H9 (cell line): Measurements from ENCODE around the gene ACOX3. TPM values are rescaled to one million over a fixed set of nuclear protein-coding genes. Genes with fewer than 3 reads are reported as not detected.

Experiments used
- DNase-seq: peaks from one replicate; pipeline ENCODE4 v3.0.0-alpha.2; 2017
- H2AFZ ChIP-seq: one replicate; pipeline ENCODE4 v1.6.1; 2013; ENCODE audit warnings: mild to moderate bottlenecking, low read length, control low read depth, moderate library complexity
- H2AK5ac ChIP-seq: 2 replicates; pipeline ENCODE4 v1.6.1; 2013; ENCODE audit warnings: low read length, control low read depth, mixed read lengths; ENCODE audit not compliant: insufficient read length
- H2BK120ac ChIP-seq: one replicate; pipeline ENCODE4 v1.6.1; 2013; ENCODE audit warnings: low read depth, mild to moderate bottlenecking, low read length, control low read depth, inconsistent platforms; ENCODE audit not compliant: poor library complexity, severe bottlenecking
- H2BK12ac ChIP-seq: 2 replicates; pipeline ENCODE4 v1.6.1; 2013; ENCODE audit warnings: low read length, control low read depth, mixed read lengths, low read depth; ENCODE audit not compliant: insufficient read length
- H2BK15ac ChIP-seq: 2 replicates; pipeline ENCODE4 v1.6.1; 2013; ENCODE audit warnings: low read depth, low read length, control low read depth
- H2BK20ac ChIP-seq: one replicate; pipeline ENCODE4 v1.6.1; 2013; ENCODE audit warnings: low read depth, mild to moderate bottlenecking, low read length, control low read depth, inconsistent platforms; ENCODE audit not compliant: poor library complexity, severe bottlenecking
- H2BK5ac ChIP-seq: 2 replicates; pipeline ENCODE4 v1.6.1; 2013; ENCODE audit warnings: low read length, control low read depth, mixed read lengths; ENCODE audit not compliant: insufficient read length
- H3K14ac ChIP-seq: 2 replicates; pipeline ENCODE4 v1.6.1; 2013; ENCODE audit warnings: low read length, control low read depth; ENCODE audit not compliant: insufficient read depth
- H3K18ac ChIP-seq: 2 replicates; pipeline ENCODE4 v1.6.1; 2013; ENCODE audit warnings: low read depth, mild to moderate bottlenecking, mixed read lengths, low read length, control low read depth; ENCODE audit not compliant: insufficient read length
- H3K23ac ChIP-seq: 2 replicates; pipeline ENCODE4 v1.6.1; 2013; ENCODE audit warnings: low read length, control low read depth, mixed read lengths, low read depth; ENCODE audit not compliant: insufficient read length
- H3K23me2 ChIP-seq: 2 replicates; pipeline ENCODE4 v1.6.1; 2013; ENCODE audit warnings: low read depth, mild to moderate bottlenecking, mixed read lengths, low read length, control low read depth; ENCODE audit not compliant: insufficient read length, poor library complexity, severe bottlenecking
- H3K27ac ChIP-seq: 2 replicates; pipeline ENCODE4 v1.5.1; 2013; ENCODE audit warnings: low read length, control low read depth, mixed read lengths, low read depth; ENCODE audit not compliant: insufficient read length
- H3K27me3 ChIP-seq: 2 replicates; pipeline ENCODE4 v1.6.1; 2013; ENCODE audit warnings: low read length, control low read depth, inconsistent platforms; ENCODE audit not compliant: insufficient read depth
- H3K4ac ChIP-seq: 2 replicates; pipeline ENCODE4 v1.6.1; 2013; ENCODE audit warnings: low read depth, mild to moderate bottlenecking, control low read depth, inconsistent platforms, low read length, moderate library complexity
- H3K4me1 ChIP-seq: 2 replicates; pipeline ENCODE4 v1.6.1; 2013; ENCODE audit warnings: low read length, control low read depth, inconsistent platforms; ENCODE audit not compliant: insufficient read depth
- H3K4me2 ChIP-seq: 2 replicates; pipeline ENCODE4 v1.6.1; 2013; ENCODE audit warnings: low read length, control low read depth, mixed read lengths; ENCODE audit not compliant: insufficient read length, insufficient read depth
- H3K56ac ChIP-seq: 2 replicates; pipeline ENCODE4 v1.6.1; 2013; ENCODE audit warnings: low read depth, mild to moderate bottlenecking, mixed read lengths, low read length, control low read depth; ENCODE audit not compliant: insufficient read length
- H3K79me1 ChIP-seq: 2 replicates; pipeline ENCODE4 v1.6.1; 2013; ENCODE audit warnings: low read depth, mild to moderate bottlenecking, moderate library complexity, low read length, control low read depth, inconsistent platforms; ENCODE audit not compliant: insufficient read depth, poor library complexity, severe bottlenecking
- H3K79me2 ChIP-seq: 2 replicates; pipeline ENCODE4 v1.6.1; 2013; ENCODE audit warnings: low read length, control low read depth, inconsistent platforms; ENCODE audit not compliant: insufficient read depth
- H3K9ac ChIP-seq: 2 replicates; pipeline ENCODE4 v1.6.1; 2013; ENCODE audit warnings: low read length, control low read depth, mixed read lengths; ENCODE audit not compliant: insufficient read length; ENCODE audit errors: extremely low read depth
- H3K9me3 ChIP-seq: one replicate; pipeline ENCODE4 v1.6.1; 2013; ENCODE audit warnings: low read depth, low read length, inconsistent platforms; ENCODE audit not compliant: control insufficient read depth
- H3T11ph ChIP-seq: one replicate; pipeline ENCODE4 v1.6.1; 2013; ENCODE audit warnings: mild to moderate bottlenecking, low read length, control low read depth, inconsistent platforms
- H4K20me1 ChIP-seq: one replicate; pipeline ENCODE4 v1.6.1; 2013; ENCODE audit not compliant: control insufficient read depth, insufficient read length, insufficient read depth
- H4K5ac ChIP-seq: 2 replicates; pipeline ENCODE4 v1.6.1; 2013; ENCODE audit warnings: low read depth, mild to moderate bottlenecking, mixed read lengths, low read length, control low read depth; ENCODE audit not compliant: insufficient read length
- H4K8ac ChIP-seq: replicated peaks from 2 replicates; pipeline ENCODE4 v1.6.1; 2013; ENCODE audit warnings: low read length, control low read depth, mixed read lengths, low read depth; ENCODE audit not compliant: insufficient read length
- H4K91ac ChIP-seq: 2 replicates; pipeline ENCODE4 v1.6.1; 2013; ENCODE audit warnings: low read depth, mild to moderate bottlenecking, moderate library complexity, mixed read lengths, low read length, control low read depth; ENCODE audit not compliant: insufficient read length
- H3K27ac Mint-ChIP-seq, 3 experiments: 2 replicates in 2 of 3; 3 replicates in 1 of 3; pipeline ENCODE4 v1.8.0; 2020 to 2021; ENCODE audit warnings: mixed read lengths in 3 of 3, mild to moderate bottlenecking in 1 of 3, moderate library complexity in 1 of 3
- H3K27me3 Mint-ChIP-seq: 2 replicates; pipeline ENCODE4 v1.8.0; 2021; ENCODE audit warnings: low read depth, mild to moderate bottlenecking, moderate library complexity, mixed read lengths
- H3K36me3 Mint-ChIP-seq, 3 experiments: 2 replicates in 2 of 3; 3 replicates in 1 of 3; pipeline ENCODE4 v1.8.0; 2020 to 2021; ENCODE audit warnings: low read depth in 3 of 3, mixed read lengths in 3 of 3; ENCODE audit not compliant: insufficient read depth in 1 of 3
- H3K4me1 Mint-ChIP-seq, 2 experiments: 2 replicates each; pipeline ENCODE4 v1.8.0; 2020; ENCODE audit warnings: mixed read lengths in 2 of 2
- H3K4me3 Mint-ChIP-seq, 2 experiments: 2 replicates in 1 of 2; 3 replicates in 1 of 2; pipeline ENCODE4 v1.8.0; 2020 to 2021; ENCODE audit warnings: mild to moderate bottlenecking in 2 of 2, mixed read lengths in 2 of 2, moderate library complexity in 1 of 2
- H3K9me3 Mint-ChIP-seq, 2 experiments: 2 replicates in 1 of 2; 3 replicates in 1 of 2; pipeline ENCODE4 v1.8.0; 2020; ENCODE audit warnings: mild to moderate bottlenecking in 2 of 2, mixed read lengths in 2 of 2, moderate library complexity in 1 of 2
- WGBS: extraction: QIAGEN DNeasy Blood & Tissue Kit; methylation state at CpG from one replicate; pipeline ENCODE4 v1.1.7; 2013; ENCODE audit warnings: missing lambda C conversion rate, low lambda C conversion rate, mixed read lengths; ENCODE audit not compliant: insufficient read length; ENCODE audit errors: extremely low coverage; 5-methylcytosine and 5-hydroxymethylcytosine counted together
- total RNA-seq: library from RNA; stranded (reverse); gene quantifications from 2 replicates; pipeline ENCODE4 v1.2.1, GENCODE V29; 2021
- TF ChIP-seq, protein P1 (sequence below): fragments of 200-600 bp; sonication (generic); conservative IDR thresholded peaks from 3 replicates; pipeline ENCODE4 v1.8.0; 2021; ENCODE audit warnings: antibody characterized with exemption, mild to moderate bottlenecking

ACOX3 gene
- total RNA-seq, 1 experiment from 2014 or later, result 13.8 TPM

GRCh38 chr4:8417071-8417614 lies 23.4 kb downstream of the ACOX3 start:
- Histone ChIP-seq H3K18ac (no peak overlapping the region), H3K4me1 (no peaks in the 10 kb centered on the region), H3K79me1 (no peaks in the 10 kb centered on the region), H2AFZ (no peak overlapping the region), H3K23me2 (no peaks in the 10 kb centered on the region), H3K14ac (no peak overlapping the region; the same call in 1 of the 2 replicates), H3K4ac (no peak overlapping the region), H3K9ac (no peak overlapping the region), H3K9me3 (no peaks in the 10 kb centered on the region), H4K5ac (no peak overlapping the region), H3K56ac (no peak overlapping the region), H3K23ac (no peak overlapping the region), H2BK20ac (no peak overlapping the region), H3K79me2 (no peaks in the 10 kb centered on the region), H3K4me2 (no peak overlapping the region), H4K91ac (no peak overlapping the region), H2BK5ac (no peak overlapping the region), H2BK12ac (no peak overlapping the region), H4K20me1 (no peaks in the 10 kb centered on the region), H3K27me3 (no peaks in the 10 kb centered on the region), H3K27ac (no peak overlapping the region), H4K8ac (no peak overlapping the region), H2AK5ac (no peak overlapping the region), H2BK15ac (no peak overlapping the region), H2BK120ac (no peak overlapping the region), H3T11ph (no peak overlapping the region)
- H3K9me3 Mint-ChIP-seq, result no peaks in the 10 kb centered on the region
- no peak overlapping the region for H3K27ac Mint-ChIP-seq
- no peaks in the 10 kb centered on the region for H3K4me1 Mint-ChIP-seq
- no CpG with 5 or more reads among the region's 11 CpGs for WGBS
- H3K36me3 Mint-ChIP-seq, result peaks cover 0 to 4% (median 0%) of the 10 kb centered on the region in 3 experiments; a peak in 1 of 7 replicates
- peaks cover 3% of the 10 kb centered on the region for H3K27me3 Mint-ChIP-seq
- H3K4me3 Mint-ChIP-seq, result no peak overlapping the region
- DNase-seq, result no peak
- TF ChIP-seq, protein P1, sequence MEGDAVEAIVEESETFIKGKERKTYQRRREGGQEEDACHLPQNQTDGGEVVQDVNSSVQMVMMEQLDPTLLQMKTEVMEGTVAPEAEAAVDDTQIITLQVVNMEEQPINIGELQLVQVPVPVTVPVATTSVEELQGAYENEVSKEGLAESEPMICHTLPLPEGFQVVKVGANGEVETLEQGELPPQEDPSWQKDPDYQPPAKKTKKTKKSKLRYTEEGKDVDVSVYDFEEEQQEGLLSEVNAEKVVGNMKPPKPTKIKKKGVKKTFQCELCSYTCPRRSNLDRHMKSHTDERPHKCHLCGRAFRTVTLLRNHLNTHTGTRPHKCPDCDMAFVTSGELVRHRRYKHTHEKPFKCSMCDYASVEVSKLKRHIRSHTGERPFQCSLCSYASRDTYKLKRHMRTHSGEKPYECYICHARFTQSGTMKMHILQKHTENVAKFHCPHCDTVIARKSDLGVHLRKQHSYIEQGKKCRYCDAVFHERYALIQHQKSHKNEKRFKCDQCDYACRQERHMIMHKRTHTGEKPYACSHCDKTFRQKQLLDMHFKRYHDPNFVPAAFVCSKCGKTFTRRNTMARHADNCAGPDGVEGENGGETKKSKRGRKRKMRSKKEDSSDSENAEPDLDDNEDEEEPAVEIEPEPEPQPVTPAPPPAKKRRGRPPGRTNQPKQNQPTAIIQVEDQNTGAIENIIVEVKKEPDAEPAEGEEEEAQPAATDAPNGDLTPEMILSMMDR, result no peak
